SH-SY5Y (cell line): ENCODE results near the gene E2F8.

Experiments used
- GATA2 ChIP-seq: IDR thresholded peaks from 2 replicates; pipeline ENCODE4 v1.6.1; 2011; ENCODE audit warnings: mild to moderate bottlenecking, low read depth, low read length
- GATA3 ChIP-seq: IDR thresholded peaks from 2 replicates; pipeline ENCODE4 v1.6.1; 2011; ENCODE audit warnings: low read depth, mild to moderate bottlenecking, low read length, moderate library complexity

GRCh38 chr11:19290356-19290755 lies 49.6 kb upstream of the E2F8 start:
- TF ChIP-seq GATA3, result no peak
- TF ChIP-seq GATA2, result no peak
